Pancreas (tissue), 10 donors: ENCODE data around the gene PMFBP1. TPM values are rescaled to one million over a fixed set of nuclear protein-coding genes. Genes with fewer than 3 reads are reported as not detected.
A peak's percentile ranks its signal among the peaks of the same experiment; 100 is the strongest.

Experiments used
- ATAC-seq, 4 donors: fragments of 200-7000 bp; cut with Tn5 transposase; one replicate each; pipeline versions ENCODE4 v1.8.0 to v1.9.1; 2020; ENCODE audit warnings: mild to moderate bottlenecking in 4 of 4, moderate library complexity in 4 of 4
- DNase-seq, 6 donors: peaks; one replicate each; pipeline ENCODE4 v3.0.0-alpha.2; 2020
- FAIRE-seq: peaks from 2 replicates; lab custom pipeline; 2012; peaks lifted over from hg19 to GRCh38; lab: Jason Lieb, UNC
- H3K27ac ChIP-seq, 4 donors: fragments of 200-600 bp; sonication (generic); 1 replicate in 3 of 4; 2 replicates in 1 of 4; pipeline versions ENCODE4 v1.5.0 to v1.8.0; 2020
- H3K27me3 ChIP-seq, 4 donors: fragments of 200-600 bp; one replicate each; pipeline ENCODE4 v1.8.0; 2021
- H3K36me3 ChIP-seq, 3 donors: fragments of 200-600 bp; sonication (generic) in 1 of 3; one replicate each; pipeline versions ENCODE4 v1.5.0 to v1.8.0; 2020 to 2021
- H3K4me1 ChIP-seq, 3 donors: fragments of 200-600 bp; one replicate each; pipeline ENCODE4 v1.8.0; 2021
- H3K4me3 ChIP-seq, 4 donors: fragments of 200-600 bp; sonication (generic) in 2 of 4; one replicate each; pipeline versions ENCODE4 v1.5.0 to v1.8.0; 2020 to 2021
- H3K9me3 ChIP-seq, 4 donors: fragments of 200-600 bp; one replicate each; pipeline ENCODE4 v1.8.0; 2021
- CTCF ChIP-seq, 4 donors: fragments of 200-600 bp; sonication (generic) in 3 of 4; IDR thresholded peaks; one replicate each; pipeline versions ENCODE4 v1.5.0 to v1.8.0; 2021; ENCODE audit warnings: antibody characterized with exemption in 4 of 4
- WGBS, 2 donors: extraction: QIAGEN DNeasy Blood & Tissue Kit; methylation state at CpG; one replicate each; pipeline ENCODE4 v1.1.7; 2013; 5-methylcytosine and 5-hydroxymethylcytosine counted together
- intact Hi-C, 3 donors: fragments of 100-400 bp; cut with DNase I; formaldehyde crosslinking; loops; one replicate each; pipeline versions ENCODE4 v1.11.1 to v1.14.2; 2022
- polyA plus RNA-seq, 2 donors: library from polyadenylated mRNA; stranded (reverse); fragments of 200-250 nt; gene quantifications; one replicate each; pipeline ENCODE4 v1.2.3, GENCODE V29; 2013
- total RNA-seq, 6 donors: library from RNA; stranded (reverse); fragmentation: NEBNext Ultra II Directional in 4 of 6; extraction: Animal tissue kit (Norgen Biotek cat#: 25700) in 4 of 6; gene quantifications; one replicate each; pipeline versions ENCODE4 v1.2.1 to v1.2.4, GENCODE V29; 2021 to 2023
- donor health status: healthy with polysubstance abuse.
- donor health status: DM: no; HTN: no; CAD: no; lungs with moderate emphysema.
- donor health status: DM: no; HTN: no; CAD: no.
- donor health status: control.
- donor health status: control.
- donor health status: Bipolar disorder and iron deficiency.
- donor health status: DM: yes; HTN: yes; CAD: no.
- donor health status: DM: no; HTN: no; CAD: no.
- donor health status: DM: no; HTN: no; CAD: no.
- donor health status: DM: yes; HTN: yes; CAD: no.

PMFBP1 gene
- total and polyA plus RNA-seq, 8 donors = 1.8 to 6.6 (median 2.7) TPM

GRCh38 chr16:72113616-72113945, 58.4 kb downstream of the PMFBP1 start:
- intact Hi-C loops = no loop called here
- no peaks in the 10 kb centered on the region for H3K27me3 ChIP-seq
- no peak overlapping the region for H3K27ac ChIP-seq
- no peak for DNase-seq
- TF ChIP-seq CTCF (IDR thresholded peaks at IDR 0.05) = no peak
- H3K4me3 ChIP-seq = no peak overlapping the region
- no peaks in the 10 kb centered on the region for H3K9me3 ChIP-seq
- peaks cover 4 to 44% (median 9%) of the 10 kb centered on the region in 3 donors for H3K36me3 ChIP-seq
- FAIRE-seq = no peak
- H3K4me1 ChIP-seq = no peaks in the 10 kb centered on the region
- ATAC-seq = no peak

- Histone ChIP-seq H3K4me1 (no peaks in the 10 kb centered on the region), H3K9me3 (no peaks in the 10 kb centered on the region), H3K27me3 (no peaks in the 10 kb centered on the region), H3K27ac (no peak overlapping the region), H3K4me3 (no peak overlapping the region), H3K36me3 (peaks cover 6 to 49% (median 12%) of the 10 kb centered on the region in 3 donors)
- FAIRE-seq (no peak), DNase-seq (no peak), ATAC-seq (peak in 1 of 4 donors; percentile 25)
- intact Hi-C loops = no loop called here
- no peak for TF ChIP-seq CTCF (IDR thresholded peaks at IDR 0.05)
- 83 to 84% methylated on average over 7 of the region's 7 CpGs for WGBS, 2 donors
Observed at GRCh38 chr16:72112906-72113615, 58.9 kb downstream of the PMFBP1 start.

GRCh38 chr16:72112452-72112792, 59.5 kb downstream of the PMFBP1 start:
- no peaks in the 10 kb centered on the region for H3K9me3 ChIP-seq
- no peak overlapping the region for H3K27ac ChIP-seq
- no peaks in the 10 kb centered on the region for H3K27me3 ChIP-seq
- ATAC-seq = no peak
- H3K36me3 ChIP-seq = peaks cover 9 to 56% (median 19%) of the 10 kb centered on the region in 3 donors
- TF ChIP-seq CTCF (IDR thresholded peaks at IDR 0.05) = no peak
- FAIRE-seq = no peak
- no peak for DNase-seq
- intact Hi-C loops = no loop called here
- H3K4me1 ChIP-seq = no peaks in the 10 kb centered on the region
- 95% methylated on average over 15 of the region's 15 CpGs for WGBS, 2 donors
- H3K4me3 ChIP-seq = no peak overlapping the region

- Histone ChIP-seq H3K9me3 (no peaks in the 10 kb centered on the region), H3K36me3 (peaks cover 9 to 61% (median 23%) of the 10 kb centered on the region in 3 donors), H3K4me3 (no peak overlapping the region), H3K27me3 (no peaks in the 10 kb centered on the region), H3K4me1 (no peaks in the 10 kb centered on the region), H3K27ac (no peak overlapping the region)
- 89 to 92% methylated on average over 19 of the region's 19 CpGs for WGBS, 2 donors
- TF ChIP-seq CTCF (IDR thresholded peaks at IDR 0.05) = no peak
- intact Hi-C loops = no loop called here
- no peak for FAIRE-seq
- no peak for DNase-seq
- peak in 1 of 4 donors; percentile 22 for ATAC-seq
Observed at GRCh38 chr16:72111657-72112451, 60.1 kb downstream of the PMFBP1 start.
